ENCODE data around the gene KATNAL1.
"Not testable (repeated sequence)": the region's sequence is repeated elsewhere in the genome, so short reads cannot be mapped to it uniquely, and the experiment has no call there.

The KATNAL1 gene

DNA sequence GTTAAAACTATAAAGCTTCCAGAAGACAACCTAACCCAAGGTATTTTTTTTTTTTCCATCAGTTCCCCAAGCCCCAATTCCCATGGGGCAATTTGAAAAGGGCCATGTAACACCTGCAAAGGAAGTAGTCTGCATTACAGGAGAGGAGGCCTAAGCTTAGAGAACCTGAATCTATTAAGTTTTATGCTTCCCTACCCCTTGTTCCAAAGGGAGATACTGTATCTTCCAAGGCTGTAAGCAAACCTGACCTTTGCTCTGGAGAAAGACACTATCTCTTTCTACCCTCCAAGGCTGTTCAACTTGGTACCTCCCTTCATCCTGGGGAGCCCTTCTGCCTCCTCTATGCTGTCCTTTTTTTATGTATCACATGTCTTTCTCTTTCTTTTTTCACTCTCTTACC lies 15.0 kb downstream of the KATNAL1 start:
- DNase-seq (ENCODE audit: low read depth in 2 of 2): no peak

DNA sequence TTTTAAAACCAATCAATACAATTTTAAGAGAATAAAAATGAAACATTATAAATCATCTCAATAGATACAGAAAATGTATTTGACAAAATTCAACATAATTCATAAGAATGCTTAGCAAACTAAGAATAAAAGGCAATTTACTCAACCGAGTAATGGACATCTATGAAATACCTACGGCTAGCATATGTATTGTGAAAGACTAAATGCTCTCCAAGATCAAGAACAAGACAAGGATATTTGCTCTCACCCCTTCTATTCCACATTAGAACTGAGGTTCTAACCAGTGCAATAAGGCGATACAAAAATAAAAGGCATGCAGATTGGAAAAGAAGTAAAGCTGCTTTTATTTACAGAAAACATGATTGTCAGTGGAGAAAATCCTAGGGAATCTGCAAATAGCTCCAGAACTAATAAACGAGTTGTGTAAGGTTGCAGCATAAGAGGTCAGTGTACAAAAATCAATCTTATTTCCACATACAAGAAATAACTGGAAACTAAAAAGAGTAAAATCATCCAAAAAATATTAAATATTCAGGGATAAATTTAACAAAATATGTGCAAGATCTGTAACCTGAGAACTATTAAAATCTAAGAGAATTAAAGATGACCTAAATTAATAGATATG lies 16.4 kb downstream of the KATNAL1 start:
- DNase-seq (ENCODE audit: low read depth in 2 of 2): no peak

DNA sequence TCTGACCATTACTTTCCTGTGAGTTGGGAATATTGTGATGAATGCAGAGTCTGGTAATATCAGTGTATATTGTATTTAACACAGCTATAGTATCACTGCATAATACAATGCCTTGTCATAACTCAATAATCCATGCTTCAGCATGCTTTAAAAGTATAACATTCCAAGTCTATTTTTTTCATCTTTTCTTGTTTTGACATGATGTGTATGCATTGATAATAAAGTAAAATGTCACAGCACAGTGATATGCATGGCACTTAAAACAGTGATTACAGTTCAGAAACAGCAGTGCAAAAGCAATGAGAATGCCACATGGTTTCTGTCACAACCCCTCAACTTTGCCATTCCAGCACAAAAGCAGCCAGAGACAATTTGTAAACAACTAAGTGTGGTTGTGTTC lies 17.8 kb downstream of the KATNAL1 start:
- DNase-seq (ENCODE audit: low read depth in 2 of 2): no peak

- not testable (repeated sequence) for DNase-seq (ENCODE audit: low read depth in 2 of 2)
These were observed 21.3 kb downstream of the KATNAL1 start for GRCh38 chr13:30286059-30286458.

DNA sequence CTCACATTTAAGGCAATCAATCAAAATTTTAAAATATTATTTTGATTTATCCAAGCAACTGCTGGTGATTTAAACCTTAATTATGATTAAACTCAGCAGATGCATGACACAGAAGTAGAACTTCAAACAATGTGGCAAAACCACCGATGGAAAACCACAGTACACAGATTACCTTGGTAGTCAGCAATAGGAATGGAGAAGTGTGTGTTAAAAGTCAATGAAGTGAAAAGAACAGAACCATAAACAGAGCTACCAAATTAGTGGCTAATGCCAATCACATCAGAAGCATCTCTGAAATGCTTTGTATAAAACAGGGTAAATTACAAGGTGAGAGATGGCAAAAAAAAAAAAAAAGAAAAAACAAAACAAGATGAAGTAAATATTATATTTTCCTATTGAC lies 31.2 kb downstream of the KATNAL1 start:
- no peak for DNase-seq (ENCODE audit: low read depth in 2 of 2)

GRCh38 chr13:30274083-30274482 lies 33.3 kb downstream of the KATNAL1 start:
- no peak for DNase-seq (ENCODE audit: low read depth in 2 of 2)

DNA sequence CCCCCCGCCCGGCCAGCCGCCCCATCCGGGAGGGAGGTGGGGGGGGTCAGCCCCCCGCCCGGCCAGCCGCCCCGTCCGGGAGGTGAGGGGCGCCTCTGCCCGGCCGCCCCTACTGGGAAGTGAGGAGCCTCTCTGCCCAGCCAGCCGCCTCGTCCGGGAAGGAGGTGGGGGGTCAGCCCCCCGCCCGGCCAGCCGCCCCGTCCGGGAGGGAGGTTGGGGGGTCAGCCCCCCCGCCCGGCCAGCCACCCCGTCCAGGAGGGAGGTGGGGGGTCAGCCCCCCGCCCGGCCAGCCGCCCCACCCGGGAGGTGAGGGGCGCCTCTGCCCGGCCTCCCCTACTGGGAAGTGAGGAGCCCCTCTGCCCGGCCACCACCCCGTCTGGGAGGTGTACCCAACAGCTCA lies 37.3 kb downstream of the KATNAL1 start:
- not testable (repeated sequence) for DNase-seq (ENCODE audit: low read depth in 2 of 2)

DNA sequence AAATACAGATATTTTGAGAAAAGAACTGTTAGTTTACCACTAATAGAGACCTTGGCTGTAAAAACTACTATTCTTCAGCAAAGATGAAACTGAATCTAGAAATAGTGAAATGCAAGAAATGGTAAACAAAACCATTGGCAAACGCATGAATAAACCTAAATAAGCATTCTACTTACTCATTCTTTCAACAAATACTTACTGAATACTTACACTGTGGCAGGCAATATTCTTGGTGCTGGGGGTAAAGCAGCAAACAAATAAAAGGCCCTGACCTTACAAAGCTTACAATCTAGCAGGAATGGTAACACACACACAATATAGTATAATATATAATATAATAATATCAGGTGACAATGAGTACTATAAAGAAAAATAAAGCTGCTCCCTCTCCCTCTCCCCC lies 38.7 kb downstream of the KATNAL1 start:
- no peak for DNase-seq (ENCODE audit: low read depth in 2 of 2)

GRCh38 chr13:30266756-30267155 lies 40.6 kb downstream of the KATNAL1 start:
- DNase-seq (ENCODE audit: low read depth in 2 of 2): no peak

DNA sequence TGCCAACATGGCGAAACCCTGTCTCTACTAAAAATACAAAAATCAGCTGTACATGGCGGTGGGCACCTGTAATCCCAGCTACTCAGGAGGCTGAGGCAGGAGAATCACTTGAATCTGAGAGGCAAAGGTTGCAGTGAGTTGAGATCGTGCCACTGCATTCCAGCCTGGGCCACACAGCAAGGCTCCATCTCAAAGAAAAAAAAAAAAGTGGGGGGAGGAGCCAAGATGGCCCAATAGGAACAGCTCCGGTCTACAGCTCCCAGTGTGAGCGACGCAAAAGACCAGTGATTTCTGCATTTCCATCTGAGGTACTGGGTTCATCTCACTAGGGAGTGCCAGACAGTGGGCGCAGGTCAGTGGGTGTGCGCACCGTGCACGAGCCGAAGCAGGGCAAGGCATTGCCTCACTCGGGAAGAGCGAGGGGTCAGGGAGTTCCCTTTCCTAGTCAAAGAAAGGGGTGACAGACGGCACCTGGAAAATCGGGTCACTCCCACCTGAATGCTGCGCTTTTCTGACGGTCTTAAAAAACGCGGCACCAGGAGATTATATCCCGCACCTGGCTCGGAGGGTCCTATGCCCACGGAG lies 48.1 kb downstream of the KATNAL1 start:
- DNase-seq (ENCODE audit: low read depth in 2 of 2): not testable (repeated sequence)

- no peak for DNase-seq (ENCODE audit: low read depth in 2 of 2)
These were observed 49.8 kb downstream of the KATNAL1 start for GRCh38 chr13:30257468-30258099.

GRCh38 chr13:30256713-30257467 lies 50.5 kb downstream of the KATNAL1 start:
- DNase-seq (ENCODE audit: low read depth in 2 of 2): no peak

- no peak for DNase-seq (ENCODE audit: low read depth in 2 of 2)
These were observed 51.7 kb downstream of the KATNAL1 start for GRCh38 chr13:30255696-30256095.

- no peak for DNase-seq (ENCODE audit: low read depth in 2 of 2)
These were observed 53.5 kb downstream of the KATNAL1 start for GRCh38 chr13:30253830-30254229.

DNA sequence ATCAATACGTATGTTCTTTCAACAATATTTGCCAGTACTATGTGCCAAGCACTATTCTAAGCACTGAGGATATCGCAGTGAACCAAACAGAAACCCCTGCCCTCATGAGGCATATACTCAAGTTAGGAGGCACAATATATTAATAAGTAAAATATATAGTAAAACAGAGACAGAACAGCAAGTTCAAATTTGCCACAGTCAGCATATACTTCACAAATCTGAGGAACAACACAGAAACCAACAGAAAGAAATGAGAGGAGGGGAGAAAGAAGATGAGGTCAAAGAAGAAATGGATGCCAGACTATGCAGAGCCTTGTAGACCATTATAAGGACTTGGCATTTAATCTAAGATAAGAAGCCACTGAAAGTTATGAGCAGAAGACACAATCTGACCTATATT lies 59.9 kb downstream of the KATNAL1 start:
- no peak for DNase-seq (ENCODE audit: low read depth in 2 of 2)

GRCh38 chr13:30241532-30241931 lies 65.8 kb downstream of the KATNAL1 start:
- DNase-seq (ENCODE audit: low read depth in 2 of 2): no peak

DNA sequence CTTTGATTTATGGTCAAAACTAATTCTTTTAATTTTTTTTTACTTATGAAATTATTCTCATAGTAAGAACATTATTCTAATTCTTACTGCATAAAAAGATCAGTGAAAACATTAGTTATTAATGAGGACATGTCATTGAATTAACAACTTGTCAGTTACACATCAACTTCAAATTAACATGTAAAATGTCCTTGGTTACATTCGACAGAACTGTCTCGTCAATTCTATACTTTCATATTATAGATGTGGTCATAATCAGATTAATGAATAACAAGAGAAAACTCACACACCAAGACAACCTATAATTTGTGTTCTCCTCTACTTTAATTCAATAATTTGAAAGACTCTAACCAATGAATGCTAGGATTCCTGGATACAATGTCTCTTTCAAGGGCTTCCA lies 66.7 kb downstream of the KATNAL1 start:
- no peak for DNase-seq (ENCODE audit: low read depth in 2 of 2)

- DNase-seq (ENCODE audit: low read depth in 2 of 2): no peak
These were observed 72.1 kb downstream of the KATNAL1 start for GRCh38 chr13:30235216-30235615.

DNA sequence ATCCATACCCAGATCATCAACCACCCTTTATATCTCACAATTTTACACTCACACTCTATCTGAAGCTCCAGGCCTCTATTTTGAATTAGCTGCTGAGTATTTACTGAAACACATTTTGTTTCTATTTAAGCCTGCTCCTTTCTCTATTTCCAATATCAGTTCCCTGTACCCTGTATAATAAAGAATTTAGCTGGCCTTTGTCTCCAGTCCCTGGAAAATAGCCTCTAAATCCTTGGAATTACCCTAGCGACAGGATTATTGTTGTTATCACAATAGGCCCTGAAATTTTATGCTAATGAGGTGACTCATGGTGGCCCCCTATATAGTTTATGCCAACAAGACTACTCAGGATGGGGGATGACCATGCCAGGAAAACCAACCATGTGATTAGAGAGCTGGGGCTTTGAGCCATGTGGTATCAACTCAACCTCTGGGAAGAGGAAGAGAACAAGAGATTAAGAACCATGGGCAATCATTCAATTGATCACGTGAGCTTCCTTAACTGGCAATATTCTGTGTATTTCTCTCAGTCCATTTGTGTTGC lies 72.7 kb downstream of the KATNAL1 start:
- no peak for DNase-seq (ENCODE audit: low read depth in 2 of 2)

- no peak for DNase-seq (ENCODE audit: low read depth in 2 of 2)
These were observed 82.6 kb downstream of the KATNAL1 start for GRCh38 chr13:30224732-30225131.

GRCh38 chr13:30222254-30222653 lies 85.1 kb downstream of the KATNAL1 start:
- DNase-seq (ENCODE audit: low read depth in 2 of 2): no peak

GRCh38 chr13:30216111-30216510 lies 91.2 kb downstream of the KATNAL1 start:
- DNase-seq (ENCODE audit: low read depth in 2 of 2): no peak
